ENCODE measurements around the gene TTC7B. TPM values are rescaled to one million over a fixed set of nuclear protein-coding genes. Genes with fewer than 3 reads are reported as not detected.

TTC7B gene
- total RNA-seq, 4 donors from 2014 or later = 19.1 to 87.6 (median 22.1) TPM

DNA sequence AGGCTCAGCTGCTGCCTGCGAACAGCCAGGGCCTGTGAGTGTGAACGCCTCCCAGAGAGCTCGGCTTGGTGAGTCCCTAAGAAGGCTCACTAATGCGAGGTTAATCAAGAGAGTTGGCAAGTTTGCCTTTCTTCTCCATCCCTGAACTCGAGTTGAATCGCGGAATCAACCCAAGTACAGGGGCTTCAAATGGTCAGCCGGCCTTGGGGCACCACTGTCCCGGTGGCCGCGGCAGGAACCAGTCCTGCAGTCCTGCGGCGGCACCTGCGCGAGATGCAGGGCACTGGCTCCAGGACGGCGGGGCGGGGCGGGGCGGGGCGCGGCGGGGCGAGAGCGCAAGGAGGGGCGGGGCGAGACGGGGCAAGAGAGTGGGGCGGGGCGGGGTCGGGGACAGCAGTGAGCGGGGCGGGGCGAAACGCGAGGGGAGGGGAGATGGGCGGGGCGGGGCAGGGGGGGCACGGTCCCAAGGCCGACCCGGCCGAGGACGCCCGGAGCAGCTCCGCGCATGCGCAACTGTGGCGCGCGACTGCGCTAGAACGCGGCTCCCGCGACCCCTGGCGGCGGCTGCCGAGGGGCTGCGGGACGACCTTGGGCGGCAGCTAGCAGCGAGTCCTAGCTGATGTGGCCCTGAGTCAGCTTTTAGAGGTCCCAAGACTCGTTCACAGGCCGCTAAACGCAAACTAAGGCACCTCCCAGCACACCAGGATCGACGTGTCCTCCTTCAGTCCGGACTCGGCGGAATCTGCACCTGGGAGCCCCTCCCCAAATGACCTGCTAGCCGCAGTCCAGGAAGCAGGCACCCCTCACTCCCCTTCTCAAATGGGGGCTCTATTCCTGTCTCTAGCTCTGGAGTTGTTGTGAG is 58.0 kb downstream of the TTC7B start:
- whole genome bisulfite sequencing, 2 donors = 8 to 9% methylated on average over 17 to 20 of the region's 71 CpGs
- peak; percentile 89 to 92 for DNase-seq
- Histone ChIP-seq H3K9me3 (no peaks in the 10 kb centered on the region), H3K36me3 (no peaks in the 10 kb centered on the region), H3K27ac (peak overlapping the region; percentile 73 to 93 (median 88)), H3K4me1 (peaks cover 5 to 15% of the 10 kb centered on the region in 2 donors), H3K4me3 (replicated peaks in 1 of 3) (peak overlapping the region in 1 of 3 donors; percentile 52), H3K27me3 (no peaks in the 10 kb centered on the region)
- TF ChIP-seq, protein P1, sequence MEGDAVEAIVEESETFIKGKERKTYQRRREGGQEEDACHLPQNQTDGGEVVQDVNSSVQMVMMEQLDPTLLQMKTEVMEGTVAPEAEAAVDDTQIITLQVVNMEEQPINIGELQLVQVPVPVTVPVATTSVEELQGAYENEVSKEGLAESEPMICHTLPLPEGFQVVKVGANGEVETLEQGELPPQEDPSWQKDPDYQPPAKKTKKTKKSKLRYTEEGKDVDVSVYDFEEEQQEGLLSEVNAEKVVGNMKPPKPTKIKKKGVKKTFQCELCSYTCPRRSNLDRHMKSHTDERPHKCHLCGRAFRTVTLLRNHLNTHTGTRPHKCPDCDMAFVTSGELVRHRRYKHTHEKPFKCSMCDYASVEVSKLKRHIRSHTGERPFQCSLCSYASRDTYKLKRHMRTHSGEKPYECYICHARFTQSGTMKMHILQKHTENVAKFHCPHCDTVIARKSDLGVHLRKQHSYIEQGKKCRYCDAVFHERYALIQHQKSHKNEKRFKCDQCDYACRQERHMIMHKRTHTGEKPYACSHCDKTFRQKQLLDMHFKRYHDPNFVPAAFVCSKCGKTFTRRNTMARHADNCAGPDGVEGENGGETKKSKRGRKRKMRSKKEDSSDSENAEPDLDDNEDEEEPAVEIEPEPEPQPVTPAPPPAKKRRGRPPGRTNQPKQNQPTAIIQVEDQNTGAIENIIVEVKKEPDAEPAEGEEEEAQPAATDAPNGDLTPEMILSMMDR (IDR thresholded peaks at IDR 0.05) = peak; percentile 61 to 95 (median 78)
- TF ChIP-seq POLR2A (IDR thresholded peaks at IDR 0.05) = peak in 1 of 2 donors; percentile 64
- intact Hi-C loops (cut with DNase I) = loop anchor here (5.0 kb wide), 2 partner anchors 59 to 361 kb away; partner anchors contain the start of genes CALM1 and TTC7B

DNA sequence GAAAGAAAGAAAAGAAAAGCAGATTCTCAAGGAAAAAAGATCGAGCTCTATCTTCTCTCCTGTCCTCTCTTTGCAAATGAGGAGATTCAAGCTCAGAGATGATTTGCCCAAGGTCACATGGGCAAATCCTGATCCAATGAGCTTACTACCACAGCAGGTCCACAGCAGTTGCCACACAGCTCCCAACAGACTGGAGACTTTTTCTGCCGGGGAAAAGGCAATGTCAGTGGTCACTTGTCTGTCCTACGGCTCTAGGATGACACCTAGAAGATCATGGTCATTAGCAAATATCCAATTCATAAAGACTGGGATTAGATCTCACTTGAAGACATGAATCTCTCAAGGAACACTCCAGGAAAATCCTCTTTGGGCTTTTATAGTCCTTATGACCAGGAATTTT is 58.8 kb downstream of the TTC7B start:
- Histone ChIP-seq H3K9me3 (no peaks in the 10 kb centered on the region), H3K4me3 (replicated peaks in 1 of 3) (no peak overlapping the region), H3K4me1 (peaks cover 5 to 15% of the 10 kb centered on the region in 2 donors), H3K27ac (no peak overlapping the region), H3K27me3 (no peaks in the 10 kb centered on the region), H3K36me3 (no peaks in the 10 kb centered on the region)
- intact Hi-C loops (cut with DNase I) = loop anchor here (5.0 kb wide), 2 partner anchors 60 to 360 kb away; partner anchors contain the start of genes CALM1 and TTC7B
- TF ChIP-seq, protein P1 (IDR thresholded peaks at IDR 0.05) = no peak
- no peak for TF ChIP-seq POLR2A (IDR thresholded peaks at IDR 0.05)
- WGBS, 2 donors = 83 to 94% methylated on average over 2 to 3 of the region's 3 CpGs
- DNase-seq = no peak

DNA sequence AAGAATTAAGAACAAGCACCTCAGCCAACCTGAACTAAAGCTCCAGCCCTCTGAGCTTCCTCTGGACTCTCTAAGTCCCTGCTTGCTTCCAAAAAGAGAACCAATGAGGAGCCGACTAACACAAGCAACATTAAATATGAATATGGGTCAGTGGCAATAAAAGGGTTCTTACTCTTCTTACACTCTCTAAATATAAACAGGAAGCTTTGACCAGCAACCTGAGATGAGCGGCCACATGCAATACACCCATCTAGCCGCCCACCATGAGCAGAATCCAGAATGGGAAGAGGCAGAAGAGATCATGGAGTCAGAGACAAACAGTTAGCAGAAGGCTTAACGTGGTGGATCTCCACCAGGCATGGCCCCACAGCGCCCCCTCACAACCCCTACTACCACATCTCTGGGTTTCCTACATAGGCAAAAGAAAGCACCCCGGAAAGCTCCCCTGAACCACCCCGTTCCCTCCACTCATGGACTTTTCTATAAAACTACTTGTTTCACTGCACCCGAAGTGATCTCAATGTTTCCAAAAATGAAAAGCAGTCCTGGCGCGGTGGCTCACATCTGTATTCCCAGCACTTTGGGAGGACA is 59.4 kb downstream of the TTC7B start:
- TF ChIP-seq, protein P1 (IDR thresholded peaks at IDR 0.05) = no peak
- TF ChIP-seq POLR2A (IDR thresholded peaks at IDR 0.05) = no peak
- Histone ChIP-seq H3K4me1 (peaks cover 5 to 15% of the 10 kb centered on the region in 2 donors), H3K4me3 (replicated peaks in 1 of 3) (no peak overlapping the region), H3K36me3 (no peaks in the 10 kb centered on the region), H3K27ac (no peak overlapping the region), H3K27me3 (no peaks in the 10 kb centered on the region), H3K9me3 (no peaks in the 10 kb centered on the region)
- DNase-seq = no peak
- intact Hi-C loops (cut with DNase I) = loop anchor here (5.0 kb wide), 2 partner anchors 60 to 360 kb away; partner anchors contain the start of genes CALM1 and TTC7B
- 91 to 94% methylated on average over 10 of the region's 10 CpGs for WGBS, 2 donors

DNA sequence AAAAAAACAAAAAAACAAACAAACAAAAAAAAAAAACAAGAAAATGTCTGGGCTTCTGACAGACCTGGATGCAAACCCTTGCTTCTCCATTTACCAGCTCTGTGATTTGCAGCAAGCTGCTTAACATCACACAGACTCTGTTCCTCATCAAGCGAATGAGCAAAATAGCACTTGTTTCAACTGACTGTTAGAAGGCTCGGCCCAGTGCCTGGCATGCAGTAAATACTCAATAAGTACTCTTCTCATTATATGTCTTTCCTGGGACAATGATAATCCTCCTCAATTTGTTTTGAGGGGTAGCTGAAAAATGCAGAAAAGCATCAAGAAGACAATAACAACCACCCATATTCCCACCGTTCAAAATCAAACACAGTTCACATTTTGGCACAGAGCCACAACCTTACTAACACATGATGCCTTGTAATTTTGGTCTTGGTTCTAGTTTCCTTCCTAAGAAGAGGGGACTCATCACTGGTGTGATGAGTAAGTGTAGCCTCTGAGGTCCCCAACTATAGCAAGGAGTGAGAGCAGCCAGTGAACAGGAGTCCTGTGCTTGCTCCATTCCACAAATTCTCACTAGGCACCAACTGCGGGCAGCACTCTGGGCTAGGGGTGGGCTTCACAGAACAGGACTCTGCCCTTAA is 60.4 kb downstream of the TTC7B start:
- H3K27me3 ChIP-seq = no peaks in the 10 kb centered on the region
- no peak overlapping the region for H3K4me3 ChIP-seq (replicated peaks in 1 of 3)
- H3K4me1 ChIP-seq = peaks cover 5 to 15% of the 10 kb centered on the region in 2 donors
- intact Hi-C loops (cut with DNase I) = loop anchor here (5.0 kb wide), 2 partner anchors 62 to 358 kb away; partner anchors contain the start of genes CALM1 and TTC7B
- H3K36me3 ChIP-seq = no peaks in the 10 kb centered on the region
- no peak for DNase-seq
- no peaks in the 10 kb centered on the region for H3K9me3 ChIP-seq
- WGBS, 2 donors = 80 to 83% methylated on average over 4 of the region's 4 CpGs
- TF ChIP-seq, protein P1 (IDR thresholded peaks at IDR 0.05) = no peak
- no peak overlapping the region for H3K27ac ChIP-seq
